ENCODE data around the gene C17orf67. TPM values are rescaled to one million over a fixed set of nuclear protein-coding genes. Genes with fewer than 3 reads are reported as not detected.
A peak's percentile ranks its signal among the peaks of the same experiment; 100 is the strongest.

Gene C17orf67
- total and polyA plus RNA-seq, 2 of the 13 experiments (the other 11 are each of a cell fraction or from before 2014, with no cell fraction given): 0.41 to 0.86 TPM

DNA sequence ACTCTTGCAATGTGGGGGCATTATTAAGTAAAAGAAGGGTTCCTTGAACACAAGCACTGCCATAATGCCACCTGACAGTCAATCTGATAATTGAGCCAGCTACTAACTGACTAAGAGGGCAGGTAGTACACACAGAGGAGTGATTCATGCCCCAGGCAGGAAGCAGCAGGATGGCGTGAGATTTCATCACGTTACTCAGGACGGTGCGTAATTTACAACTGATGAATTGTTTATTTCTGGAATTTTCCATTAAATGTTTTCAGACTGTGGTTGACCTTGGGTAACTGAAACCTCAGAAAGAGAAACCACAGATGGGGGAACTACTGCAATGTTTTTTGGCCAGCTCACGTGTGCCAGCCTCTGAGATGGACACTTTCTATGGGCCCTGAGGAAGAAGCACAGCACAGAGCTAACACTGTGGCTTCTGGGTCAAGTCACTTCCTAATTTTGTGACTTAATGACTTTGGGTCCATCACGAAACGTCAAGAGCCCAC lies 46.7 kb downstream of the C17orf67 start (continued):
- TF ChIP-seq, protein P1, sequence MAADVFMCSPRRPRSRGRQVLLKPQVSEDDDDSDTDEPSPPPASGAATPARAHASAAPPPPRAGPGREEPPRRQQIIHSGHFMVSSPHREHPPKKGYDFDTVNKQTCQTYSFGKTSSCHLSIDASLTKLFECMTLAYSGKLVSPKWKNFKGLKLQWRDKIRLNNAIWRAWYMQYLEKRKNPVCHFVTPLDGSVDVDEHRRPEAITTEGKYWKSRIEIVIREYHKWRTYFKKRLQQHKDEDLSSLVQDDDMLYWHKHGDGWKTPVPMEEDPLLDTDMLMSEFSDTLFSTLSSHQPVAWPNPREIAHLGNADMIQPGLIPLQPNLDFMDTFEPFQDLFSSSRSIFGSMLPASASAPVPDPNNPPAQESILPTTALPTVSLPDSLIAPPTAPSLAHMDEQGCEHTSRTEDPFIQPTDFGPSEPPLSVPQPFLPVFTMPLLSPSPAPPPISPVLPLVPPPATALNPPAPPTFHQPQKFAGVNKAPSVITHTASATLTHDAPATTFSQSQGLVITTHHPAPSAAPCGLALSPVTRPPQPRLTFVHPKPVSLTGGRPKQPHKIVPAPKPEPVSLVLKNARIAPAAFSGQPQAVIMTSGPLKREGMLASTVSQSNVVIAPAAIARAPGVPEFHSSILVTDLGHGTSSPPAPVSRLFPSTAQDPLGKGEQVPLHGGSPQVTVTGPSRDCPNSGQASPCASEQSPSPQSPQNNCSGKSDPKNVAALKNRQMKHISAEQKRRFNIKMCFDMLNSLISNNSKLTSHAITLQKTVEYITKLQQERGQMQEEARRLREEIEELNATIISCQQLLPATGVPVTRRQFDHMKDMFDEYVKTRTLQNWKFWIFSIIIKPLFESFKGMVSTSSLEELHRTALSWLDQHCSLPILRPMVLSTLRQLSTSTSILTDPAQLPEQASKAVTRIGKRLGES (CRISPR knock-in tag; IDR thresholded peaks at IDR 0.05; ENCODE audit: borderline replicate concordance): no peak
- no peak for TF ChIP-seq CHD4 (IDR thresholded peaks at IDR 0.05; ENCODE audit: borderline replicate concordance, low read length)
- TF ChIP-seq FOXP1 (IDR thresholded peaks at IDR 0.05): no peak
- peak; percentile 7; the same call in 1 of the 2 replicates for TF ChIP-seq FOXP1 (CRISPR knock-in tag; IDR thresholded peaks at IDR 0.05)
- TF ChIP-seq ZNF615 (CRISPR knock-in tag; IDR thresholded peaks at IDR 0.05; ENCODE audit: borderline replicate concordance): no peak
- TF ChIP-seq, protein P2, sequence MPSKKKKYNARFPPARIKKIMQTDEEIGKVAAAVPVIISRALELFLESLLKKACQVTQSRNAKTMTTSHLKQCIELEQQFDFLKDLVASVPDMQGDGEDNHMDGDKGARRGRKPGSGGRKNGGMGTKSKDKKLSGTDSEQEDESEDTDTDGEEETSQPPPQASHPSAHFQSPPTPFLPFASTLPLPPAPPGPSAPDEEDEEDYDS (CRISPR knock-in tag; IDR thresholded peaks at IDR 0.05): no peak
- TF ChIP-seq ZNF224 (CRISPR knock-in tag; IDR thresholded peaks at IDR 0.05): no peak
- TF ChIP-seq KAT7 (CRISPR knock-in tag; IDR thresholded peaks at IDR 0.05; ENCODE audit: borderline replicate concordance): no peak
- TF ChIP-seq ATM (IDR thresholded peaks at IDR 0.05; ENCODE audit: borderline replicate concordance): no peak
- no peak for TF ChIP-seq ZFP41 (CRISPR knock-in tag; IDR thresholded peaks at IDR 0.05; ENCODE audit: borderline replicate concordance)
- peak; percentile 15; the same call in 1 of the 2 replicates for TF ChIP-seq MED1 (CRISPR knock-in tag; IDR thresholded peaks at IDR 0.05)
- TF ChIP-seq, protein P3, sequence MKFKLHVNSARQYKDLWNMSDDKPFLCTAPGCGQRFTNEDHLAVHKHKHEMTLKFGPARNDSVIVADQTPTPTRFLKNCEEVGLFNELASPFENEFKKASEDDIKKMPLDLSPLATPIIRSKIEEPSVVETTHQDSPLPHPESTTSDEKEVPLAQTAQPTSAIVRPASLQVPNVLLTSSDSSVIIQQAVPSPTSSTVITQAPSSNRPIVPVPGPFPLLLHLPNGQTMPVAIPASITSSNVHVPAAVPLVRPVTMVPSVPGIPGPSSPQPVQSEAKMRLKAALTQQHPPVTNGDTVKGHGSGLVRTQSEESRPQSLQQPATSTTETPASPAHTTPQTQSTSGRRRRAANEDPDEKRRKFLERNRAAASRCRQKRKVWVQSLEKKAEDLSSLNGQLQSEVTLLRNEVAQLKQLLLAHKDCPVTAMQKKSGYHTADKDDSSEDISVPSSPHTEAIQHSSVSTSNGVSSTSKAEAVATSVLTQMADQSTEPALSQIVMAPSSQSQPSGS (CRISPR knock-in tag; IDR thresholded peaks at IDR 0.05): no peak
- no peak for TF ChIP-seq ZNF343 (CRISPR knock-in tag; IDR thresholded peaks at IDR 0.05)
- TF ChIP-seq, protein P4, sequence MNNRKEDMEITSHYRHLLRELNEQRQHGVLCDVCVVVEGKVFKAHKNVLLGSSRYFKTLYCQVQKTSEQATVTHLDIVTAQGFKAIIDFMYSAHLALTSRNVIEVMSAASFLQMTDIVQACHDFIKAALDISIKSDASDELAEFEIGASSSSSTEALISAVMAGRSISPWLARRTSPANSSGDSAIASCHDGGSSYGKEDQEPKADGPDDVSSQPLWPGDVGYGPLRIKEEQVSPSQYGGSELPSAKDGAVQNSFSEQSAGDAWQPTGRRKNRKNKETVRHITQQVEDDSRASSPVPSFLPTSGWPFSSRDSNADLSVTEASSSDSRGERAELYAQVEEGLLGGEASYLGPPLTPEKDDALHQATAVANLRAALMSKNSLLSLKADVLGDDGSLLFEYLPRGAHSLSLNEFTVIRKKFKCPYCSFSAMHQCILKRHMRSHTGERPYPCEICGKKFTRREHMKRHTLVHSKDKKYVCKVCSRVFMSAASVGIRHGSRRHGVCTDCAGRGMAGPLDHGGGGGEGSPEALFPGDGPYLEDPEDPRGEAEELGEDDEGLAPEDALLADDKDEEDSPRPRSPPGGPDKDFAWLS (CRISPR knock-in tag; IDR thresholded peaks at IDR 0.05; ENCODE audit: borderline replicate concordance): no peak
- TF ChIP-seq, protein P5, sequence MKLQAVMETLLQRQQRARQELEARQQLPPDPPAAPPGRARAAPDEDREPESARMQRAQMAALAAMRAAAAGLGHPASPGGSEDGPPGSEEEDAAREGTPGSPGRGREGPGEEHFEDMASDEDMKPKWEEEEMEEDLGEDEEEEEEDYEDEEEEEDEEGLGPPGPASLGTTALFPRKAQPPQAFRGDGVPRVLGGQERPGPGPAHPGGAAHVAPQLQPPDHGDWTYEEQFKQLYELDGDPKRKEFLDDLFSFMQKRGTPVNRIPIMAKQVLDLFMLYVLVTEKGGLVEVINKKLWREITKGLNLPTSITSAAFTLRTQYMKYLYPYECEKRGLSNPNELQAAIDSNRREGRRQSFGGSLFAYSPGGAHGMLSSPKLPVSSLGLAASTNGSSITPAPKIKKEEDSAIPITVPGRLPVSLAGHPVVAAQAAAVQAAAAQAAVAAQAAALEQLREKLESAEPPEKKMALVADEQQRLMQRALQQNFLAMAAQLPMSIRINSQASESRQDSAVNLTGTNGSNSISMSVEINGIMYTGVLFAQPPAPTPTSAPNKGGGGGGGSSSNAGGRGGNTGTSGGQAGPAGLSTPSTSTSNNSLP (IDR thresholded peaks at IDR 0.05; ENCODE audit: low read depth, low read length): peak; percentile 8; the same call in 1 of the 2 replicates
- TF ChIP-seq, protein P6, sequence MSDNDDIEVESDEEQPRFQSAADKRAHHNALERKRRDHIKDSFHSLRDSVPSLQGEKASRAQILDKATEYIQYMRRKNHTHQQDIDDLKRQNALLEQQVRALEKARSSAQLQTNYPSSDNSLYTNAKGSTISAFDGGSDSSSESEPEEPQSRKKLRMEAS (IDR thresholded peaks at IDR 0.05): no peak
- no peak for TF ChIP-seq ZNF709 (CRISPR knock-in tag; IDR thresholded peaks at IDR 0.05)
- no peak for TF ChIP-seq MIER2 (CRISPR knock-in tag; IDR thresholded peaks at IDR 0.05)
- peak; percentile 39; the same call in 1 of the 2 replicates for TF ChIP-seq HMG20A (CRISPR knock-in tag; IDR thresholded peaks at IDR 0.05; ENCODE audit: borderline replicate concordance)
- TF ChIP-seq SCMH1 (CRISPR knock-in tag; IDR thresholded peaks at IDR 0.05; ENCODE audit: borderline replicate concordance): no peak
- no peak for TF ChIP-seq CENPT (CRISPR knock-in tag; IDR thresholded peaks at IDR 0.05; ENCODE audit: low read depth)
- no peak for TF ChIP-seq ZNF550 (CRISPR knock-in tag; IDR thresholded peaks at IDR 0.05; ENCODE audit: borderline replicate concordance)
- TF ChIP-seq ZNF562 (CRISPR knock-in tag; IDR thresholded peaks at IDR 0.05; ENCODE audit: borderline replicate concordance): no peak
- no peak for TF ChIP-seq MAFK (conservative IDR thresholded peaks at IDR 0.05 in 1 of 2, IDR thresholded peaks at IDR 0.05 in 1 of 2; ENCODE audit: low read length in 2 of 2)
